DND-41 (cell line): ENCODE measurements around the gene TMSB10.
"Not testable (repeated sequence)": the region's sequence is repeated elsewhere in the genome, so short reads cannot be mapped to it uniquely, and the experiment has no call there.

ENCODE experiments used
- CTCF ChIP-seq: IDR thresholded peaks from 2 replicates; pipeline ENCODE4 v1.5.1; 2012; ENCODE audit warnings: borderline replicate concordance, low read length, moderate library complexity, mild to moderate bottlenecking; ENCODE audit not compliant: poor library complexity, severe bottlenecking; ENCODE audit errors: extremely low read depth
- EZH2 ChIP-seq: IDR thresholded peaks from 3 replicates; pipeline ENCODE4 v1.6.1; 2012; ENCODE audit warnings: borderline replicate concordance, low read depth, mild to moderate bottlenecking, moderate library complexity, low read length, inconsistent platforms; ENCODE audit not compliant: severe bottlenecking

GRCh38 chr2:84945838-84946203, 40.4 kb downstream of the TMSB10 start:
- not testable (repeated sequence) for TF ChIP-seq EZH2, CTCF
